Small intestine (tissue), 7 donors: ENCODE data around the gene FAM217B. TPM values are rescaled to one million over a fixed set of nuclear protein-coding genes. Genes with fewer than 3 reads are reported as not detected.

Experiments used
- DNase-seq, 2 donors: peaks; one replicate each; pipeline versions ENCODE4 v3.0.0 to v3.0.0-alpha.2; 2013
- FAIRE-seq: peaks from 2 replicates; lab custom pipeline; 2012; peaks lifted over from hg19 to GRCh38; lab: Jason Lieb, UNC
- H3K27ac ChIP-seq, 3 donors: one replicate each; pipeline ENCODE4 v1.5.1; 2013; ENCODE audit warnings: low read length in 2 of 3, mild to moderate bottlenecking in 2 of 3, control low read depth in 1 of 3, inconsistent platforms in 1 of 3, low read depth in 1 of 3, moderate library complexity in 1 of 3
- H3K27me3 ChIP-seq, 3 donors: one replicate each; pipeline ENCODE4 v1.6.1; 2013; ENCODE audit warnings: low read length in 3 of 3, inconsistent platforms in 1 of 3; ENCODE audit not compliant: control insufficient read depth in 3 of 3, insufficient read depth in 3 of 3
- H3K36me3 ChIP-seq, 3 donors: one replicate each; pipeline ENCODE4 v1.6.1; 2013; ENCODE audit warnings: low read length in 3 of 3, inconsistent platforms in 1 of 3, low read depth in 1 of 3, mild to moderate bottlenecking in 1 of 3, moderate library complexity in 1 of 3; ENCODE audit not compliant: control insufficient read depth in 3 of 3, insufficient read depth in 2 of 3
- H3K4me1 ChIP-seq, 3 donors: one replicate each; pipeline ENCODE4 v1.6.1; 2013; ENCODE audit warnings: low read length in 2 of 3, inconsistent platforms in 1 of 3, low read depth in 1 of 3, mild to moderate bottlenecking in 1 of 3, moderate library complexity in 1 of 3; ENCODE audit not compliant: control insufficient read depth in 3 of 3, insufficient read depth in 2 of 3
- H3K4me3 ChIP-seq, 3 donors: one replicate each; pipeline ENCODE4 v1.5.1; 2013; ENCODE audit warnings: low read length in 3 of 3, control low read depth in 1 of 3, inconsistent platforms in 1 of 3, low read depth in 1 of 3, mild to moderate bottlenecking in 1 of 3, moderate library complexity in 1 of 3
- H3K9me3 ChIP-seq, 2 donors: one replicate each; pipeline ENCODE4 v1.6.1; 2013; ENCODE audit warnings: low read depth in 1 of 2, low read length in 1 of 2; ENCODE audit not compliant: control insufficient read depth in 2 of 2, insufficient read depth in 1 of 2
- WGBS, 3 donors: extraction: QIAGEN DNeasy Blood & Tissue Kit; methylation state at CpG; one replicate each; pipeline ENCODE4 v1.1.7; 2013; 5-methylcytosine and 5-hydroxymethylcytosine counted together
- polyA plus RNA-seq, 4 donors: library from polyadenylated mRNA; stranded (reverse) in 3 of 4; unstranded in 1 of 4; fragments of 200-250 nt in 3 of 4; fragments of 120-200 nt in 1 of 4; gene quantifications; one replicate each; pipeline versions ENCODE4 v1.2.1 to v1.2.3, GENCODE V29; 2013
- donor health status: healthy with polysubstance abuse.
- donor health status: control.
- donor health status: control.
- donor health status: Bipolar disorder and iron deficiency.
- donor health status: healthy.

The FAM217B gene
- polyA plus RNA-seq, 4 donors: 2.7 to 16.4 (median 3.7) TPM

GRCh38 chr20:59971428-59971827 is 31.2 kb downstream of the FAM217B start:
- Histone ChIP-seq H3K27me3 (no peaks in the 10 kb centered on the region), H3K9me3 (no peaks in the 10 kb centered on the region), H3K4me3 (no peak overlapping the region), H3K27ac (no peak overlapping the region), H3K4me1 (no peaks in the 10 kb centered on the region), H3K36me3 (no peaks in the 10 kb centered on the region)
- 80 to 100% (median 85%) methylated on average over 1 of the region's 1 CpG for WGBS, 3 donors
- FAIRE-seq (no peak), DNase-seq (no peak)

GRCh38 chr20:59972037-59972801 is 32.0 kb downstream of the FAM217B start:
- H3K4me1 ChIP-seq: no peaks in the 10 kb centered on the region
- H3K27ac ChIP-seq: no peak overlapping the region
- H3K27me3 ChIP-seq: no peaks in the 10 kb centered on the region
- no peaks in the 10 kb centered on the region for H3K9me3 ChIP-seq
- peak; percentile 61 to 70 for DNase-seq
- no peak for FAIRE-seq
- H3K4me3 ChIP-seq: no peak overlapping the region
- H3K36me3 ChIP-seq: no peaks in the 10 kb centered on the region
- 46 to 74% (median 57%) methylated on average over 12 of the region's 12 CpGs for WGBS, 3 donors

- no peak for DNase-seq
- no peaks in the 10 kb centered on the region for H3K9me3 ChIP-seq
- H3K36me3 ChIP-seq: no peaks in the 10 kb centered on the region
- H3K27ac ChIP-seq: no peak overlapping the region
- no peaks in the 10 kb centered on the region for H3K4me1 ChIP-seq
- 69 to 91% (median 87%) methylated on average over 6 of the region's 6 CpGs for WGBS, 3 donors
- no peak overlapping the region for H3K4me3 ChIP-seq
- no peak for FAIRE-seq
- no peaks in the 10 kb centered on the region for H3K27me3 ChIP-seq
These were observed 36.1 kb downstream of the FAM217B start for GRCh38 chr20:59976156-59976782.

GRCh38 chr20:59977086-59977485 is 36.9 kb downstream of the FAM217B start:
- Histone ChIP-seq H3K4me3 (no peak overlapping the region), H3K27ac (no peak overlapping the region), H3K27me3 (no peaks in the 10 kb centered on the region), H3K9me3 (no peaks in the 10 kb centered on the region), H3K4me1 (no peaks in the 10 kb centered on the region), H3K36me3 (no peaks in the 10 kb centered on the region)
- DNase-seq: no peak
- 84 to 92% (median 90%) methylated on average over 9 of the region's 9 CpGs for WGBS, 3 donors
- no peak for FAIRE-seq

GRCh38 chr20:59983076-59983475 is 42.9 kb downstream of the FAM217B start:
- no peak overlapping the region for H3K27ac ChIP-seq
- H3K9me3 ChIP-seq: no peaks in the 10 kb centered on the region
- DNase-seq: no peak
- H3K4me1 ChIP-seq: no peaks in the 10 kb centered on the region
- H3K4me3 ChIP-seq: no peak overlapping the region
- FAIRE-seq: no peak
- WGBS, 3 donors: 93 to 98% (median 96%) methylated on average over 9 of the region's 9 CpGs
- no peaks in the 10 kb centered on the region for H3K27me3 ChIP-seq
- H3K36me3 ChIP-seq: no peaks in the 10 kb centered on the region

GRCh38 chr20:59984541-59984940 is 44.4 kb downstream of the FAM217B start:
- FAIRE-seq (no peak), DNase-seq (no peak)
- H3K27ac ChIP-seq: no peak overlapping the region
- no peaks in the 10 kb centered on the region for H3K36me3 ChIP-seq
- WGBS, 3 donors: 68 to 89% (median 78%) methylated on average over 4 of the region's 4 CpGs
- no peak overlapping the region for H3K4me3 ChIP-seq
- no peaks in the 10 kb centered on the region for H3K9me3 ChIP-seq
- H3K4me1 ChIP-seq: no peaks in the 10 kb centered on the region
- H3K27me3 ChIP-seq: no peaks in the 10 kb centered on the region

GRCh38 chr20:59985164-59985563 is 45.0 kb downstream of the FAM217B start:
- Histone ChIP-seq H3K4me3 (no peak overlapping the region), H3K36me3 (no peaks in the 10 kb centered on the region), H3K27ac (no peak overlapping the region), H3K4me1 (no peaks in the 10 kb centered on the region), H3K9me3 (no peaks in the 10 kb centered on the region), H3K27me3 (no peaks in the 10 kb centered on the region)
- DNase-seq: no peak
- 86 to 87% (median 87%) methylated on average over 8 of the region's 8 CpGs for WGBS, 3 donors
- no peak for FAIRE-seq

- no peaks in the 10 kb centered on the region for H3K4me1 ChIP-seq
- 88 to 95% (median 92%) methylated on average over 3 of the region's 3 CpGs for WGBS, 3 donors
These were observed 45.7 kb downstream of the FAM217B start for GRCh38 chr20:59985864-59986263.

More at GRCh38 chr20:59985864-59986263, 45.7 kb downstream of the FAM217B start:
- Histone ChIP-seq H3K4me3 (no peak overlapping the region), H3K27me3 (no peaks in the 10 kb centered on the region), H3K36me3 (no peaks in the 10 kb centered on the region), H3K9me3 (no peaks in the 10 kb centered on the region), H3K27ac (no peak overlapping the region)
- DNase-seq (no peak), FAIRE-seq (no peak)
